ENCODE results near the gene GID8.
A peak's percentile ranks its signal among the peaks of the same experiment; 100 is the strongest.

GID8 gene

GRCh38 chr20:62938105-62938888 is at the start of gene GID8:
Gene GID8, plus strand, starts transcription at chr20:62938147. Its CDS starts 3,356 bp downstream, at chr20:62941503.
- DNase-seq (ENCODE audit: low read depth in 2 of 3, low spot score in 2 of 3): no peak

- DNase-seq (ENCODE audit: low read depth in 2 of 3, low spot score in 2 of 3): no peak
Measured at GRCh38 chr20:62888406-62888805, 49.5 kb upstream of the GID8 start.

GRCh38 chr20:62888910-62889309 is 49.0 kb upstream of the GID8 start:
- no peak for DNase-seq (ENCODE audit: low read depth in 2 of 3, low spot score in 2 of 3)

GRCh38 chr20:62889411-62889810 is 48.5 kb upstream of the GID8 start:
- no peak for DNase-seq (ENCODE audit: low read depth in 2 of 3, low spot score in 2 of 3)

GRCh38 chr20:62889871-62890270 is 48.1 kb upstream of the GID8 start:
- DNase-seq (ENCODE audit: low read depth in 2 of 3, low spot score in 2 of 3): no peak

GRCh38 chr20:62890444-62890843 is 47.5 kb upstream of the GID8 start:
- no peak for DNase-seq (ENCODE audit: low read depth in 2 of 3, low spot score in 2 of 3)

GRCh38 chr20:62891111-62891510 is 46.8 kb upstream of the GID8 start:
- no peak for DNase-seq (ENCODE audit: low read depth in 2 of 3, low spot score in 2 of 3)

GRCh38 chr20:62892348-62893304 is 45.3 kb upstream of the GID8 start:
- no peak for DNase-seq (ENCODE audit: low read depth in 2 of 3, low spot score in 2 of 3)

GRCh38 chr20:62893700-62894099 is 44.2 kb upstream of the GID8 start:
- DNase-seq (ENCODE audit: low read depth in 2 of 3, low spot score in 2 of 3): no peak

- no peak for DNase-seq (ENCODE audit: low read depth in 2 of 3, low spot score in 2 of 3)
Measured at GRCh38 chr20:62894261-62894660, 43.7 kb upstream of the GID8 start.

GRCh38 chr20:62895539-62895938 is 42.4 kb upstream of the GID8 start:
- DNase-seq (ENCODE audit: low read depth in 2 of 3, low spot score in 2 of 3): no peak

GRCh38 chr20:62896526-62896925 is 41.4 kb upstream of the GID8 start:
- DNase-seq (ENCODE audit: low read depth in 2 of 3, low spot score in 2 of 3): no peak

- DNase-seq (ENCODE audit: low read depth in 2 of 3, low spot score in 2 of 3): no peak
Measured at GRCh38 chr20:62897666-62898065, 40.3 kb upstream of the GID8 start.

- no peak for DNase-seq (ENCODE audit: low read depth in 2 of 3, low spot score in 2 of 3)
Measured at GRCh38 chr20:62898093-62898964, 39.6 kb upstream of the GID8 start.

GRCh38 chr20:62898970-62899632 is 38.8 kb upstream of the GID8 start:
- no peak for DNase-seq (ENCODE audit: low read depth in 2 of 3, low spot score in 2 of 3)

- no peak for DNase-seq (ENCODE audit: low read depth in 2 of 3, low spot score in 2 of 3)
Measured at GRCh38 chr20:62899633-62900051, 38.3 kb upstream of the GID8 start.

- peak; percentile 39 to 63 (median 39) for DNase-seq (ENCODE audit: low read depth in 2 of 3, low spot score in 2 of 3)
Measured at GRCh38 chr20:62900052-62900691, 37.8 kb upstream of the GID8 start.

GRCh38 chr20:62900692-62901584 is 37.0 kb upstream of the GID8 start:
- no peak for DNase-seq (ENCODE audit: low read depth in 2 of 3, low spot score in 2 of 3)

GRCh38 chr20:62901891-62902290 is 36.1 kb upstream of the GID8 start:
- no peak for DNase-seq (ENCODE audit: low read depth in 2 of 3, low spot score in 2 of 3)

Data from activated CD8-positive, alpha-beta memory T cell treated with anti-CD3 and anti-CD28 coated beads for 48 hours (primary cell).